ENCODE results near the gene SLC35F4. TPM values are rescaled to one million over a fixed set of nuclear protein-coding genes. Genes with fewer than 3 reads are reported as not detected.

The SLC35F4 gene
- polyA plus RNA-seq, 1 donor (not counting 4 experiments of a cell fraction or from before 2014, with no cell fraction given), result not detected

GRCh38 chr14:57835766-57836165, 30.1 kb downstream of the SLC35F4 start:
- Histone ChIP-seq H3K9me3 (ENCODE audit: control insufficient read depth, low read depth, low read length) (no peaks in the 10 kb centered on the region), H4K20me1 (ENCODE audit: control insufficient read depth, extremely low read depth, insufficient read depth, low read length) (no peaks in the 10 kb centered on the region), H3K27ac (ENCODE audit: control insufficient read depth, insufficient read depth, low read length) (no peak overlapping the region), H3K36me3 (ENCODE audit: control insufficient read depth in 2 of 2, extremely low read depth in 1 of 2, insufficient read depth in 2 of 2, low read length in 2 of 2) (no peaks in the 10 kb centered on the region), H3K9ac (ENCODE audit: control insufficient read depth, extremely low read depth, insufficient read depth, low read length) (no peak overlapping the region), H3K9me1 (ENCODE audit: control insufficient read depth, extremely low read depth, insufficient read depth, low read length) (no peaks in the 10 kb centered on the region), H3K27me3 (ENCODE audit: control insufficient read depth, extremely low read depth, insufficient read depth, low read length) (no peaks in the 10 kb centered on the region), H3K4me1 (ENCODE audit: control insufficient read depth, extremely low read depth, insufficient read depth, low read length) (peaks cover 13% of the 10 kb centered on the region), H3K4me2 (ENCODE audit: control insufficient read depth, extremely low read depth, insufficient read depth, low read depth, low read length) (no peak overlapping the region), H2AFZ (ENCODE audit: control insufficient read depth, low read length) (no peak overlapping the region), H3K4me3 (ENCODE audit: control insufficient read depth in 2 of 3, extremely low read depth in 1 of 3, insufficient read depth in 2 of 3, low read depth in 1 of 3, low read length in 3 of 3) (no peak overlapping the region), H3K79me2 (ENCODE audit: control insufficient read depth, insufficient read depth, low read length) (no peaks in the 10 kb centered on the region)
- no peak for DNase-seq (ENCODE audit: low read depth, low spot score)
- dilution Hi-C loops (cut with MboI; ENCODE audit: extremely low pct_ligation_motif_present, low sequenced_read_pairs), result no loop called here
- FAIRE-seq, result no peak
- no peak for TF ChIP-seq CTCF (optimal IDR thresholded peaks at IDR 0.05 in 1 of 3, IDR thresholded peaks at IDR 0.05 in 1 of 3, conservative IDR thresholded peaks at IDR 0.05 in 1 of 3; ENCODE audit: extremely low read depth in 1 of 3, insufficient read depth in 2 of 3, low read length in 3 of 3)
- TF ChIP-seq EZH2 (IDR thresholded peaks at IDR 0.05; ENCODE audit: low read length), result no peak

- DNase-seq (ENCODE audit: low read depth, low spot score), result no peak
- H4K20me1 ChIP-seq (ENCODE audit: control insufficient read depth, extremely low read depth, insufficient read depth, low read length), result no peaks in the 10 kb centered on the region
- no peak overlapping the region for H3K27ac ChIP-seq (ENCODE audit: control insufficient read depth, insufficient read depth, low read length)
- peaks cover 13% of the 10 kb centered on the region for H3K4me1 ChIP-seq (ENCODE audit: control insufficient read depth, extremely low read depth, insufficient read depth, low read length)
- H3K79me2 ChIP-seq (ENCODE audit: control insufficient read depth, insufficient read depth, low read length), result no peaks in the 10 kb centered on the region
- H3K9ac ChIP-seq (ENCODE audit: control insufficient read depth, extremely low read depth, insufficient read depth, low read length), result no peak overlapping the region
- no peak overlapping the region for H2AFZ ChIP-seq (ENCODE audit: control insufficient read depth, low read length)
- no peaks in the 10 kb centered on the region for H3K27me3 ChIP-seq (ENCODE audit: control insufficient read depth, extremely low read depth, insufficient read depth, low read length)
- H3K36me3 ChIP-seq (ENCODE audit: control insufficient read depth in 2 of 2, extremely low read depth in 1 of 2, insufficient read depth in 2 of 2, low read length in 2 of 2), result no peaks in the 10 kb centered on the region
- no peak overlapping the region for H3K4me3 ChIP-seq (ENCODE audit: control insufficient read depth in 2 of 3, extremely low read depth in 1 of 3, insufficient read depth in 2 of 3, low read depth in 1 of 3, low read length in 3 of 3)
- H3K9me3 ChIP-seq (ENCODE audit: control insufficient read depth, low read depth, low read length), result no peaks in the 10 kb centered on the region
- TF ChIP-seq EZH2 (IDR thresholded peaks at IDR 0.05; ENCODE audit: low read length) (no peak), CTCF (optimal IDR thresholded peaks at IDR 0.05 in 1 of 3, IDR thresholded peaks at IDR 0.05 in 1 of 3, conservative IDR thresholded peaks at IDR 0.05 in 1 of 3; ENCODE audit: extremely low read depth in 1 of 3, insufficient read depth in 2 of 3, low read length in 3 of 3) (no peak)
- FAIRE-seq, result no peak
- dilution Hi-C loops (cut with MboI; ENCODE audit: extremely low pct_ligation_motif_present, low sequenced_read_pairs), result no loop called here
- no peaks in the 10 kb centered on the region for H3K9me1 ChIP-seq (ENCODE audit: control insufficient read depth, extremely low read depth, insufficient read depth, low read length)
- no peak overlapping the region for H3K4me2 ChIP-seq (ENCODE audit: control insufficient read depth, extremely low read depth, insufficient read depth, low read depth, low read length)
Observed at GRCh38 chr14:57834961-57835360, 30.9 kb downstream of the SLC35F4 start.
